GM19240 (cell line): ENCODE measurements around the gene MINDY3.
A peak's percentile ranks its signal among the peaks of the same experiment; 100 is the strongest.
"Not testable (repeated sequence)": the region's sequence is repeated elsewhere in the genome, so short reads cannot be mapped to it uniquely, and the experiment has no call there.

Experiments
- DNase-seq: peaks from one replicate; pipeline ENCODE4 v3.0.0; 2011; ENCODE audit warnings: low spot score; ENCODE audit not compliant: insufficient read length

MINDY3 gene

GRCh38 chr10:15859906-15860691 lies at the start of gene MINDY3:
Gene MINDY3, minus strand, starts transcription at chr10:15860507. Its CDS starts 208 bp downstream, at chr10:15860299.
- peak; percentile 39 for DNase-seq

- no peak for DNase-seq
Observed at GRCh38 chr10:15901889-15902288, 41.6 kb upstream of the MINDY3 start.

GRCh38 chr10:15898046-15898445 lies 37.7 kb upstream of the MINDY3 start:
- DNase-seq = no peak

- no peak for DNase-seq
Observed at GRCh38 chr10:15897287-15897686, 37.0 kb upstream of the MINDY3 start.

- DNase-seq = no peak
Observed at GRCh38 chr10:15896654-15897053, 36.3 kb upstream of the MINDY3 start.

GRCh38 chr10:15884447-15884846 lies 24.1 kb upstream of the MINDY3 start:
- no peak for DNase-seq

GRCh38 chr10:15881542-15881941 lies 21.2 kb upstream of the MINDY3 start:
- no peak for DNase-seq

- no peak for DNase-seq
Observed at GRCh38 chr10:15879663-15880062, 19.4 kb upstream of the MINDY3 start.

- no peak for DNase-seq
Observed at GRCh38 chr10:15879058-15879457, 18.8 kb upstream of the MINDY3 start.

- no peak for DNase-seq
Observed at GRCh38 chr10:15877836-15878576, 17.7 kb upstream of the MINDY3 start.

GRCh38 chr10:15876274-15876673 lies 16.0 kb upstream of the MINDY3 start:
- DNase-seq = not testable (repeated sequence)

- DNase-seq = not testable (repeated sequence)
Observed at GRCh38 chr10:15872645-15873044, 12.3 kb upstream of the MINDY3 start.

- no peak for DNase-seq
Observed at GRCh38 chr10:15871823-15872222, 11.5 kb upstream of the MINDY3 start.

GRCh38 chr10:15869935-15870334 lies 9.6 kb upstream of the MINDY3 start:
- no peak for DNase-seq

- DNase-seq = no peak
Observed at GRCh38 chr10:15868006-15868405, 7.7 kb upstream of the MINDY3 start.

GRCh38 chr10:15865304-15865703 lies 5.0 kb upstream of the MINDY3 start:
- no peak for DNase-seq

- DNase-seq = no peak
Observed at GRCh38 chr10:15864419-15864818, 4.1 kb upstream of the MINDY3 start.

- no peak for DNase-seq
Observed at GRCh38 chr10:15863733-15864132, 3.4 kb upstream of the MINDY3 start.

GRCh38 chr10:15863323-15863722 lies 3.0 kb upstream of the MINDY3 start:
- DNase-seq = no peak

- DNase-seq = no peak
Observed at GRCh38 chr10:15860692-15861201, 440 bp upstream of the MINDY3 start.

- DNase-seq = no peak
Observed at GRCh38 chr10:15859509-15859905, 800 bp downstream of the MINDY3 start.

- no peak for DNase-seq
Observed at GRCh38 chr10:15858861-15859281, 1.4 kb downstream of the MINDY3 start.
